K562 (cell line): ENCODE results near the gene SDR39U1. TPM values are rescaled to one million over a fixed set of nuclear protein-coding genes. Genes with fewer than 3 reads are reported as not detected.

Experiments
- ATAC-seq: fragments of 200-7000 bp; cut with Tn5 transposase; 3 replicates; pipeline ENCODE4 v1.9.1; 2020; ENCODE audit warnings: moderate library complexity
- BruUV-seq: library from RNA; stranded (reverse); fragments of 400-500 nt; replicated peaks from 2 replicates; lab custom pipeline; 2021; lab: Mats Ljungman, UMichigan
- CTCF ChIA-PET: fragments of 300-600 bp; formaldehyde crosslinking; extraction: SDS; loops from one replicate; lab custom pipeline; 2021; ENCODE audit warnings: low intra/inter-chr PET ratio; lab: Yijun Ruan, JAX
- POLR2A ChIA-PET: fragments of 300-600, 350-650 bp; sonication (Branson Sonifier 250); formaldehyde crosslinking; extraction: SDS; loops from one replicate; lab custom pipeline; 2021; ENCODE audit warnings: antibody characterized with exemption, inconsistent platforms; lab: Yijun Ruan, JAX
- DNase-seq, 4 experiments: peaks; one replicate each; pipeline versions ENCODE4 v3.0.0 to v3.0.0-alpha.2; 2011 to 2018; ENCODE audit warnings: low spot score in 3 of 4, mixed read lengths in 3 of 4; ENCODE audit errors: extremely low read depth in 1 of 4
- FAIRE-seq: peaks from 2 replicates; lab custom pipeline; 2011; peaks lifted over from hg19 to GRCh38; lab: Jason Lieb, UNC
- H2AFZ ChIP-seq: 2 replicates; pipeline ENCODE4 v1.6.0; 2011; ENCODE audit warnings: low read depth, low read length, control low read depth, inconsistent platforms
- H3K27ac ChIP-seq: fragments of 200-600 bp; 3 replicates; pipeline ENCODE4 v1.8.0; 2011; ENCODE audit warnings: low read depth, mild to moderate bottlenecking, control low read depth, inconsistent platforms, low read length, moderate library complexity, mixed read lengths; ENCODE audit errors: extremely low read depth
- H3K27me3 ChIP-seq, 2 experiments: fragments of 300-600 bp in 1 of 2; 2 replicates in 1 of 2; 3 replicates in 1 of 2; pipeline versions ENCODE4 v1.6.0 to v1.8.0; 2011; ENCODE audit warnings: inconsistent platforms in 2 of 2, low read length in 2 of 2, mild to moderate bottlenecking in 1 of 2, mixed read lengths in 1 of 2, moderate library complexity in 1 of 2; ENCODE audit not compliant: control insufficient read depth in 2 of 2, insufficient read depth in 2 of 2
- H3K36me3 ChIP-seq: fragments of 300-600 bp; 3 replicates; pipeline ENCODE4 v1.8.0; 2011; ENCODE audit warnings: mild to moderate bottlenecking, low read length, inconsistent platforms; ENCODE audit not compliant: control insufficient read depth, insufficient read depth
- H3K4me1 ChIP-seq, 2 experiments: fragments of 200-600 bp in 1 of 2; replicated peaks in 1 of 2; 2 replicates in 1 of 2; 3 replicates in 1 of 2; pipeline versions ENCODE4 v1.5.1 to v1.8.0; 2011; ENCODE audit warnings: inconsistent platforms in 2 of 2, low read length in 2 of 2, mild to moderate bottlenecking in 1 of 2, mixed read lengths in 1 of 2, moderate library complexity in 1 of 2; ENCODE audit not compliant: control insufficient read depth in 2 of 2, insufficient read depth in 2 of 2
- H3K4me2 ChIP-seq: 2 replicates; pipeline ENCODE4 v1.6.1; 2011; ENCODE audit warnings: low read length, control low read depth, inconsistent platforms, mixed read lengths; ENCODE audit not compliant: insufficient read depth
- H3K4me3 ChIP-seq: fragments of 200-600 bp; sonication (generic), shearing (Covaris generic); 2 replicates; pipeline ENCODE4 v1.5.1; 2016; ENCODE audit warnings: control low read depth, inconsistent platforms
- H3K79me2 ChIP-seq: fragments of 200-600 bp; 3 replicates; pipeline ENCODE4 v1.8.0; 2011; ENCODE audit warnings: low read length, inconsistent platforms; ENCODE audit not compliant: control insufficient read depth, insufficient read depth
- H3K9ac ChIP-seq, 2 experiments: 2 replicates each; pipeline versions ENCODE4 v1.6.0 to v1.6.1; 2011; ENCODE audit warnings: low read depth in 2 of 2, low read length in 2 of 2, control low read depth in 1 of 2, inconsistent platforms in 1 of 2, mild to moderate bottlenecking in 1 of 2, mixed read lengths in 1 of 2; ENCODE audit not compliant: insufficient read depth in 1 of 2
- H3K9me1 ChIP-seq: one replicate; pipeline ENCODE4 v1.6.0; 2011; ENCODE audit warnings: inconsistent platforms, mild to moderate bottlenecking, low read length, moderate library complexity; ENCODE audit not compliant: control insufficient read depth, insufficient read depth
- H3K9me3 ChIP-seq: replicated peaks from 2 replicates; pipeline ENCODE4 v1.5.1; 2011; ENCODE audit warnings: low read depth, low read length, inconsistent platforms; ENCODE audit not compliant: control insufficient read depth, insufficient read depth
- H4K20me1 ChIP-seq: replicated peaks from 2 replicates; pipeline ENCODE4 v1.6.1; 2011; ENCODE audit warnings: low read length, inconsistent platforms, mixed read lengths; ENCODE audit not compliant: control insufficient read depth, insufficient read depth
- BRCA1 ChIP-seq, 2 experiments: fragments of 450-650 bp in 1 of 2; sonication (generic) in 1 of 2; formaldehyde crosslinking in 1 of 2; IDR thresholded peaks; 2 replicates each; pipeline versions ENCODE4 v1.5.0 to v1.6.1; 2017 to 2020; ENCODE audit warnings: mild to moderate bottlenecking in 1 of 2, missing genetic modification reagents in 1 of 2
- C11orf30 ChIP-seq: fragments of 450-650 bp; IDR thresholded peaks from 2 replicates; pipeline ENCODE4 v1.6.1; 2016; ENCODE audit warnings: low read depth, mild to moderate bottlenecking
- DLX4 ChIP-seq: fragments of 250-450 bp; sonication (Bioruptor Pico); IDR thresholded peaks from 2 replicates; pipeline ENCODE4 v1.6.1; 2021; ENCODE audit warnings: mild to moderate bottlenecking
- FIP1L1 ChIP-seq: fragments of 200-400 bp; formaldehyde crosslinking; IDR thresholded peaks from 2 replicates; pipeline ENCODE4 v1.6.1; 2018; ENCODE audit warnings: mild to moderate bottlenecking, low read depth, low read length; ENCODE audit not compliant: poor library complexity, severe bottlenecking
- GMEB1 ChIP-seq: fragments of 250-450 bp; sonication (Bioruptor Pico); IDR thresholded peaks from 2 replicates; pipeline ENCODE4 v1.4.0; 2020; ENCODE audit warnings: mild to moderate bottlenecking
- ILF3 ChIP-seq: fragments of 450-650 bp; IDR thresholded peaks from 2 replicates; pipeline ENCODE4 v1.6.1; 2018; ENCODE audit warnings: antibody characterized with exemption, mild to moderate bottlenecking, moderate library complexity, borderline replicate concordance
- PYGO2 ChIP-seq: fragments of 450-650 bp; IDR thresholded peaks from 2 replicates; pipeline ENCODE4 v1.6.1; 2016; ENCODE audit warnings: mild to moderate bottlenecking, missing genetic modification characterization, moderate library complexity, missing compliant biosample characterization
- SETDB1 ChIP-seq: IDR thresholded peaks from one replicate; pipeline ENCODE4 v1.6.1; 2012; ENCODE audit warnings: low read length, control low read depth, inconsistent platforms
- SUPT5H ChIP-seq: fragments of 450-650 bp; IDR thresholded peaks from 2 replicates; pipeline ENCODE4 v1.6.1; 2016
- ZNF395 ChIP-seq: fragments of 200-800 bp; sonication (Bioruptor generic); IDR thresholded peaks from 2 replicates; pipeline ENCODE4 v1.6.1; 2017; ENCODE audit warnings: missing genetic modification characterization, missing compliant biosample characterization
- ZNF778 ChIP-seq: fragments of 450-650 bp; formaldehyde crosslinking; IDR thresholded peaks from 2 replicates; pipeline ENCODE4 v1.4.0; 2020; ENCODE audit warnings: mild to moderate bottlenecking, moderate library complexity
- ZSCAN29 ChIP-seq: fragments of 450-650 bp; IDR thresholded peaks from 2 replicates; pipeline ENCODE4 v1.6.1; 2017
- WGBS: fragments of 100-300 bp; shearing (Covaris generic); methylation state at CpG from one replicate; pipeline ENCODE4 v1.1.6; 2016; ENCODE audit warnings: low coverage, mixed read lengths; ENCODE audit not compliant: insufficient coverage; ENCODE audit errors: missing lambda C conversion rate; 5-methylcytosine and 5-hydroxymethylcytosine counted together
- in situ Hi-C: fragments of 300-500 bp; cut with MboI; formaldehyde crosslinking; loops from 4 replicates; pipeline ENCODE4 v1.15.0; 2018; ENCODE audit warnings: inconsistent platforms, mixed read lengths
- intact Hi-C: fragments of 100-400 bp; cut with micrococcal nuclease; formaldehyde crosslinking; loops from 2 replicates; pipeline ENCODE4 v1.14.2; 2022
- polyA plus RNA-seq, 8 experiments: library from polyadenylated mRNA; depleted of rRNA in 4 of 8; stranded (reverse) in 5 of 8; unstranded in 3 of 8; fragments of >200 nt; fragmentation: Nextera tagmentation in 2 of 8; fragmentation: Illumina TruSeq in 1 of 8; extraction: Ambion mirVana in 2 of 8; extraction: Trizol in 1 of 8; gene quantifications; 2 replicates each; pipeline versions ENCODE4 v1.2.1 to v1.2.3, GENCODE V29; 2011 to 2014; ENCODE audit warnings: inconsistent platforms in 1 of 8, missing spikeins in 1 of 8
- total RNA-seq, 7 experiments: library from RNA; depleted of rRNA in 6 of 7; stranded (reverse); fragments of >200 nt in 6 of 7; fragmentation: Illumina TruSeq in 2 of 7; extraction: Trizol in 2 of 7; gene quantifications; 2 replicates each; pipeline versions ENCODE4 v1.2.1 to v1.2.3, GENCODE V29; 2011 to 2021; ENCODE audit warnings: low replicate concordance in 1 of 7
- TF ChIP-seq, protein P1 (sequence below): IDR thresholded peaks from 2 replicates; pipeline ENCODE4 v1.6.1; 2012; ENCODE audit warnings: low read depth, low read length, improper control_type of control experiment, borderline replicate concordance

SDR39U1 gene
- total and polyA plus RNA-seq, 9 of the 15 experiments (the other 6 are each of a cell fraction or from before 2014, with no cell fraction given): 10.4 to 56.1 (median 19.8) TPM

DNA sequence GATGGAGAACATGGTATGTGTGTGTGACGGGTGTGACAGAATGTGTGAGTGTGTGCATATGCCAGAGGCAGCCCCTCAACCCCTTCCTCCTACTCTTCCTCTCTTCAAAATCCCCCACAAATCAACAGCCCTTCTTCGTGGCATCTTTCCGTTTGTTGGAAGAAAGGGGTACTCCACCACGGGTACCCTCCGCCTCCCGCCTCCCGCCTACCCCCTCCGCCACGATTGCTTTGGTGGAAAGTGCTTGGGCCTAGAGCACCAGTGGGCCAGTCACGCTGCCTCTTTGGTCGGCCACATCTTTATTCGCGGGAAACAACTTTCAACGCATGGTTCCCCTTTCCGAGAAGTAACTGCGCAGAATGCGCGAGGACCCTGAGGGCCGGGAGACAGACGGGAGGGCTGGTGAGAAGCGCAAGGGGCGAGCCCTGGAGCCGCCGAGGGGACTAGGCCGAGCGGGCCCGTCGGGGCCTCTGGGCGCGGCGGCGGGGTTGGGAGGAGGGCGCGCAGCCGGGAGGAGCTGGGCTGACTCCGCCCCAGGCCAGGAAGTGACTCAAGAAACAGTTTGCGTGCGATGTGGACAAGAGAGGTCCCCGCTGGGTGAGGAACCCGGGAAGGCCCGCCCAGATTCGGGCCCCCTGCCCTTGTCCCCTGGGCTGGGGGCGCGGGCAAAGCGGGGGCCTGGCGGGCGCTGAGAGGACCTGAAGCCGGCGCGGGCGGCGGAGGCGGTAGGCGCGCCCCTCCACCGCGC, 13.0 kb downstream of the SDR39U1 start, which contains the start of the genes CBLN3 and KHNYN:
TSS of gene CBLN3 (minus strand) at position 274 of the 748 bp plus-strand sequence. CDS start 614 bp downstream, outside the sequence.
TSS of gene KHNYN (plus strand) at position 560 of the 748 bp plus-strand sequence. CDS start 777 bp downstream, outside the sequence.
- Histone ChIP-seq H3K27me3 (no peaks in the 10 kb centered on the region), H3K9me1 (peaks cover 3% of the 10 kb centered on the region), H3K36me3 (peaks cover 18% of the 10 kb centered on the region; the same call in 2 of the 3 replicates), H3K27ac (peak within 1 kb of the TSS; percentile 85), H3K4me1 (peaks cover 40 to 53% of the 10 kb centered on the region in 2 experiments), H3K9me3 (no peaks in the 10 kb centered on the region; the same call in 1 of the 2 replicates), H2AFZ (peak within 1 kb of the TSS; percentile 79), H3K4me3 (peak within 1 kb of the TSS; percentile 68), H3K4me2 (peak within 1 kb of the TSS; percentile 92), H3K79me2 (peaks cover 12% of the 10 kb centered on the region), H4K20me1 (peaks cover 5% of the 10 kb centered on the region; the same call in 1 of the 2 replicates), H3K9ac (peak within 1 kb of the TSS; percentile 84 to 91)
- ChIA-PET CTCF (interaction anchor here (0.7 to 1.0 kb wide), 2 partner anchors 18 to 96 kb away, joined by 3 read pairs; no protein-coding TSS in a partner anchor), POLR2A (interaction anchor here (0.6 to 3.9 kb wide), 11 partner anchors 9 to 943 kb away, joined by 3 to 43 read pairs (median 4); partner anchors contain the start of gene SDR39U1)
- in situ Hi-C loops (loop anchor here (5.0 to 10.0 kb wide), 3 partner anchors 97 to 375 kb away; partner anchors contain the start of genes CARMIL3 and TINF2), intact Hi-C loops (loop anchor here (2.0 kb wide), 1 partner anchor 187 kb away; the partner anchor contains the start of gene TINF2)
- WGBS: 2% methylated on average over 29 of the region's 57 CpGs
- BruUV-seq: no TSS peak
- ATAC-seq (peak; percentile 87), DNase-seq (peak; percentile 84 to 89 (median 88)), FAIRE-seq (peak; percentile 86)
- TF ChIP-seq ZNF395: no peak
- TF ChIP-seq SUPT5H: peak; percentile 82
- no peak for TF ChIP-seq ILF3
- TF ChIP-seq ZNF778 (CRISPR knock-in tag): no peak
- TF ChIP-seq DLX4 (CRISPR knock-in tag): no peak
- no peak for TF ChIP-seq C11orf30
- TF ChIP-seq GMEB1 (CRISPR knock-in tag): no peak
- TF ChIP-seq ZSCAN29: no peak
- TF ChIP-seq PYGO2: no peak
- TF ChIP-seq, protein P1, sequence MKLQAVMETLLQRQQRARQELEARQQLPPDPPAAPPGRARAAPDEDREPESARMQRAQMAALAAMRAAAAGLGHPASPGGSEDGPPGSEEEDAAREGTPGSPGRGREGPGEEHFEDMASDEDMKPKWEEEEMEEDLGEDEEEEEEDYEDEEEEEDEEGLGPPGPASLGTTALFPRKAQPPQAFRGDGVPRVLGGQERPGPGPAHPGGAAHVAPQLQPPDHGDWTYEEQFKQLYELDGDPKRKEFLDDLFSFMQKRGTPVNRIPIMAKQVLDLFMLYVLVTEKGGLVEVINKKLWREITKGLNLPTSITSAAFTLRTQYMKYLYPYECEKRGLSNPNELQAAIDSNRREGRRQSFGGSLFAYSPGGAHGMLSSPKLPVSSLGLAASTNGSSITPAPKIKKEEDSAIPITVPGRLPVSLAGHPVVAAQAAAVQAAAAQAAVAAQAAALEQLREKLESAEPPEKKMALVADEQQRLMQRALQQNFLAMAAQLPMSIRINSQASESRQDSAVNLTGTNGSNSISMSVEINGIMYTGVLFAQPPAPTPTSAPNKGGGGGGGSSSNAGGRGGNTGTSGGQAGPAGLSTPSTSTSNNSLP: no peak
- TF ChIP-seq BRCA1 (IDR thresholded peaks at IDR 0.05): no peak
- no peak for TF ChIP-seq BRCA1 (CRISPR knock-in tag; IDR thresholded peaks at IDR 0.05)
- no peak for TF ChIP-seq SETDB1
- no peak for TF ChIP-seq FIP1L1
